Heart left ventricle (tissue), 13 donors: ENCODE measurements around the gene ZNF511.

Experiments used
- CTCF ChIP-seq, 12 donors: fragments of 200-600 bp; sonication (generic) in 4 of 12; IDR thresholded peaks; one replicate each; pipeline versions ENCODE4 v1.5.0 to v1.8.0; 2018 to 2022; ENCODE audit warnings: antibody characterized with exemption in 12 of 12, mild to moderate bottlenecking in 5 of 12
- POLR2A ChIP-seq, 2 donors: fragments of 450-650 bp; IDR thresholded peaks; one replicate each; pipeline ENCODE4 v1.6.1; 2017; ENCODE audit warnings: antibody characterized with exemption in 2 of 2, mild to moderate bottlenecking in 2 of 2, moderate library complexity in 2 of 2
- donor health status: ischemic (EF 13 %, LVEDD 7.1; RV severe dilation, severe dysfunction).
- donor health status: DM: no; HTN: yes; CAD: no.
- donor health status: DM: no; HTN: no; CAD: no.
- donor health status: ischemic (EF 25% LVEDD 6.9; RV normal size, moderate dysfunction).
- donor health status: ischemic (EF 25% LVEDD 5.7; RV mildly dilated, moderate dysfunction).
- donor health status: ischemic (EF 35%, LVEDD 5.7; RV mildly dilated, moderate dysfunction).
- donor health status: nonischemic (EF 11% LVEDD 7.7; RV severe dilation, severe dysfunction).
- donor health status: DM: yes; HTN: yes; CAD: no.
- donor health status: PGD.
- donor health status: ischemic (EF 29% LVEDD 5.4; RV normal size, mild dysfunction).
- donor health status: nonischemic (EF 23%, LVEDD 6.1; RV moderate dilation, normal function).

- no peak for TF ChIP-seq CTCF (IDR thresholded peaks at IDR 0.05)
- TF ChIP-seq POLR2A (IDR thresholded peaks at IDR 0.05): no peak
Measured at GRCh38 chr10:133264461-133264860, 44.3 kb upstream of the ZNF511 start.
